H1 (cell line): ENCODE results near the gene SMYD3. TPM values are rescaled to one million over a fixed set of nuclear protein-coding genes. Genes with fewer than 3 reads are reported as not detected.

Experiments used
- CTCF ChIA-PET: fragments of 300-600 bp; sonication (Branson Sonifier 250); formaldehyde crosslinking; loops from one replicate; lab custom pipeline; 2021; ENCODE audit not compliant: partially characterized antibody; lab: Charles Lee
- POLR2A ChIA-PET: fragments of 300-600 bp; sonication (Branson Sonifier 250); formaldehyde crosslinking; loops from one replicate; lab custom pipeline; 2021; ENCODE audit warnings: inconsistent platforms; ENCODE audit not compliant: partially characterized antibody; lab: Charles Lee
- DNase-seq, 2 experiments: peaks; one replicate each; pipeline versions ENCODE4 v3.0.0 to v3.0.0-alpha.2; 2010 to 2022; ENCODE audit warnings: low spot score in 2 of 2, low read depth in 1 of 2, mixed read lengths in 1 of 2
- FAIRE-seq: peaks from 2 replicates; lab custom pipeline; 2011; peaks lifted over from hg19 to GRCh38; lab: Jason Lieb, UNC
- H2AFZ ChIP-seq: 2 replicates; pipeline ENCODE4 v1.8.1; 2012; ENCODE audit warnings: low read length, inconsistent platforms
- H2AK5ac ChIP-seq: 2 replicates; pipeline ENCODE4 v1.6.1; 2013; ENCODE audit warnings: low read depth, low read length
- H2BK120ac ChIP-seq: replicated peaks from 2 replicates; pipeline ENCODE3; 2013; ENCODE audit warnings: low read depth, low read length, inconsistent platforms
- H2BK12ac ChIP-seq: 2 replicates; pipeline ENCODE4 v1.6.1; 2013; ENCODE audit warnings: low read depth, low read length
- H2BK15ac ChIP-seq: 2 replicates; pipeline ENCODE4 v1.6.1; 2013; ENCODE audit warnings: low read length
- H2BK20ac ChIP-seq: 2 replicates; pipeline ENCODE4 v1.6.1; 2013; ENCODE audit warnings: low read length
- H2BK5ac ChIP-seq: 2 replicates; pipeline ENCODE4 v1.6.1; 2013; ENCODE audit warnings: low read depth, low read length
- H3K14ac ChIP-seq: 2 replicates; pipeline ENCODE4 v1.6.1; 2013; ENCODE audit warnings: inconsistent platforms; ENCODE audit not compliant: insufficient read length
- H3K18ac ChIP-seq: 2 replicates; pipeline ENCODE4 v1.6.1; 2013; ENCODE audit warnings: low read length; ENCODE audit errors: extremely low read depth
- H3K23ac ChIP-seq: 2 replicates; pipeline ENCODE4 v1.6.1; 2013; ENCODE audit warnings: inconsistent platforms; ENCODE audit not compliant: insufficient read length
- H3K23me2 ChIP-seq: 2 replicates; pipeline ENCODE4 v1.6.1; 2013; ENCODE audit warnings: low read depth, low read length
- H3K27ac ChIP-seq: 2 replicates; pipeline ENCODE4 v1.6.1; 2011; ENCODE audit warnings: low read depth, low read length, inconsistent platforms
- H3K27me3 ChIP-seq, 4 experiments: replicated peaks in 1 of 4; 1 replicate in 1 of 4; 2 replicates in 3 of 4; pipeline versions ENCODE4 v1.6.1 to v1.8.1; 2011 to 2013; ENCODE audit warnings: low read length in 3 of 4, mild to moderate bottlenecking in 3 of 4, inconsistent platforms in 2 of 4, mixed read lengths in 2 of 4, moderate library complexity in 1 of 4; ENCODE audit not compliant: control insufficient read depth in 3 of 4, insufficient read depth in 3 of 4; ENCODE audit errors: extremely low read depth in 1 of 4
- H3K36me3 ChIP-seq, 4 experiments: 2 replicates each; pipeline versions ENCODE4 v1.6.1 to v1.8.1; 2011 to 2013; ENCODE audit warnings: mild to moderate bottlenecking in 4 of 4, low read length in 3 of 4, moderate library complexity in 2 of 4, control low read depth in 1 of 4, inconsistent platforms in 1 of 4; ENCODE audit not compliant: insufficient read depth in 4 of 4, control insufficient read depth in 2 of 4
- H3K4ac ChIP-seq: replicated peaks from 2 replicates; pipeline ENCODE3; 2013; ENCODE audit warnings: low read length, low read depth, mixed read lengths, inconsistent platforms; ENCODE audit not compliant: insufficient read length
- H3K4me1 ChIP-seq, 4 experiments: replicated peaks in 1 of 4; 1 replicate in 1 of 4; 2 replicates in 3 of 4; pipeline versions ENCODE4 v1.6.1 to v1.8.1; 2011 to 2013; ENCODE audit warnings: low read length in 3 of 4, inconsistent platforms in 2 of 4, mixed read lengths in 1 of 4; ENCODE audit not compliant: insufficient read depth in 4 of 4, control insufficient read depth in 3 of 4
- H3K4me2 ChIP-seq, 2 experiments: 2 replicates each; pipeline versions ENCODE4 v1.6.1 to v1.8.1; 2011 to 2013; ENCODE audit warnings: low read depth in 2 of 2, low read length in 2 of 2, control low read depth in 1 of 2, inconsistent platforms in 1 of 2, mild to moderate bottlenecking in 1 of 2; ENCODE audit not compliant: insufficient read depth in 1 of 2
- H3K4me3 ChIP-seq, 4 experiments: fragments of 200-600, 300-600 bp in 1 of 4; sonication (generic), shearing (Covaris generic), sonication (Bioruptor Twin) in 1 of 4; 2 replicates each; pipeline versions ENCODE4 v1.5.1 to v1.8.1; 2011 to 2016; ENCODE audit warnings: low read length in 4 of 4, low read depth in 3 of 4, control low read depth in 2 of 4, inconsistent platforms in 2 of 4, mild to moderate bottlenecking in 2 of 4, mixed read lengths in 1 of 4, moderate library complexity in 1 of 4; ENCODE audit not compliant: insufficient read depth in 2 of 4; ENCODE audit errors: extremely low read depth in 1 of 4
- H3K56ac ChIP-seq: replicated peaks from 2 replicates; pipeline ENCODE3; 2013; ENCODE audit warnings: low read depth, mild to moderate bottlenecking, mixed read lengths, low read length, inconsistent platforms; ENCODE audit not compliant: insufficient read length
- H3K79me1 ChIP-seq: 2 replicates; pipeline ENCODE4 v1.6.1; 2013; ENCODE audit warnings: low read depth, low read length, control low read depth
- H3K79me2 ChIP-seq, 2 experiments: 2 replicates each; pipeline versions ENCODE4 v1.6.1 to v1.8.1; 2012 to 2013; ENCODE audit warnings: low read length in 2 of 2, mild to moderate bottlenecking in 2 of 2, inconsistent platforms in 1 of 2; ENCODE audit not compliant: insufficient read depth in 2 of 2, control insufficient read depth in 1 of 2
- H3K9ac ChIP-seq, 4 experiments: replicated peaks in 1 of 4; 1 replicate in 1 of 4; 2 replicates in 3 of 4; pipeline versions ENCODE4 v1.6.1 to v1.8.1; 2011 to 2013; ENCODE audit warnings: low read depth in 3 of 4, low read length in 3 of 4, control low read depth in 2 of 4, mild to moderate bottlenecking in 2 of 4, moderate library complexity in 2 of 4, inconsistent platforms in 1 of 4; ENCODE audit errors: extremely low read depth in 1 of 4
- H3K9me3 ChIP-seq, 2 experiments: 2 replicates each; pipeline versions ENCODE4 v1.6.1 to v1.8.1; 2012 to 2013; ENCODE audit warnings: mild to moderate bottlenecking in 2 of 2, moderate library complexity in 2 of 2, control low read depth in 1 of 2, inconsistent platforms in 1 of 2, low read depth in 1 of 2, low read length in 1 of 2, mixed read lengths in 1 of 2; ENCODE audit not compliant: insufficient read depth in 2 of 2
- H4K20me1 ChIP-seq, 2 experiments: replicated peaks in 1 of 2; 2 replicates each; pipeline versions ENCODE3 to v1.8.1; 2011 to 2013; ENCODE audit warnings: inconsistent platforms in 2 of 2, low read length in 2 of 2, mild to moderate bottlenecking in 1 of 2; ENCODE audit not compliant: insufficient read depth in 2 of 2, control insufficient read depth in 1 of 2
- H4K5ac ChIP-seq: 2 replicates; pipeline ENCODE4 v1.6.1; 2013; ENCODE audit warnings: low read length, low read depth, mixed read lengths, inconsistent platforms; ENCODE audit not compliant: insufficient read length
- H4K8ac ChIP-seq: 2 replicates; pipeline ENCODE4 v1.8.0; 2013; ENCODE audit warnings: mild to moderate bottlenecking, moderate library complexity, low read length, inconsistent platforms; ENCODE audit not compliant: insufficient read depth; ENCODE audit errors: extremely low read depth
- H4K91ac ChIP-seq: replicated peaks from 2 replicates; pipeline ENCODE3; 2013; ENCODE audit warnings: low read length, mixed read lengths, inconsistent platforms; ENCODE audit not compliant: insufficient read length
- GABPA ChIP-seq: IDR thresholded peaks from 2 replicates; pipeline ENCODE4 v1.6.1; 2011; ENCODE audit warnings: mild to moderate bottlenecking, low read length, moderate library complexity, borderline replicate concordance; ENCODE audit not compliant: insufficient read depth
- POU5F1 ChIP-seq: IDR thresholded peaks from 2 replicates; pipeline ENCODE4 v1.6.1; 2011; ENCODE audit warnings: low read depth, mild to moderate bottlenecking, low read length, moderate library complexity
- RAD21 ChIP-seq, 2 experiments: IDR thresholded peaks in 1 of 2; conservative IDR thresholded peaks in 1 of 2; 2 replicates each; pipeline ENCODE4 v1.6.1; 2011; ENCODE audit warnings: low read depth in 2 of 2, low read length in 2 of 2, improper control_type of control experiment in 1 of 2, inconsistent platforms in 1 of 2, mild to moderate bottlenecking in 1 of 2, moderate library complexity in 1 of 2
- TAF1 ChIP-seq: IDR thresholded peaks from 2 replicates; pipeline ENCODE4 v1.6.1; 2011; ENCODE audit warnings: mild to moderate bottlenecking, low read depth, low read length
- WGBS, 2 experiments: shearing (Covaris generic) in 1 of 2; methylation state at CpG; one replicate each; pipeline versions ENCODE4 v1.1.6 to v1.1.7; 2013 to 2015; ENCODE audit warnings: low lambda C conversion rate in 2 of 2, mixed read lengths in 2 of 2, inconsistent platforms in 1 of 2, low coverage in 1 of 2, missing lambda C conversion rate in 1 of 2; ENCODE audit not compliant: insufficient replicate concordance in 2 of 2, insufficient coverage in 1 of 2, insufficient read length in 1 of 2; ENCODE audit errors: extremely low coverage in 1 of 2, missing lambda C conversion rate in 1 of 2; 5-methylcytosine and 5-hydroxymethylcytosine counted together
- polyA plus RNA-seq, 7 experiments: library from polyadenylated mRNA; depleted of rRNA in 3 of 7; stranded (reverse) in 5 of 7; unstranded in 2 of 7; fragments of >200 nt in 5 of 7; fragments of 200-250 nt in 2 of 7; gene quantifications; 1 replicate in 5 of 7; 2 replicates in 1 of 7; 4 replicates in 1 of 7; pipeline versions ENCODE4 v1.2.1 to v1.2.3, GENCODE V29; 2011 to 2013; ENCODE audit warnings: missing spikeins in 2 of 7, mixed read lengths in 2 of 7
- total RNA-seq: library from RNA; stranded (reverse); fragmentation: NEBNext Ultra II Directional; extraction: Animal tissue kit (Norgen Biotek cat#: 25700); gene quantifications from 2 replicates; pipeline ENCODE4 v1.2.1, GENCODE V29; 2021
- TF ChIP-seq, protein P1 (sequence below), 3 experiments: IDR thresholded peaks; 1 replicate in 2 of 3; 2 replicates in 1 of 3; pipeline versions ENCODE4 v1.5.1 to v1.6.1; 2011; ENCODE audit warnings: low read length in 3 of 3, mild to moderate bottlenecking in 3 of 3, inconsistent platforms in 2 of 3, low read depth in 1 of 3, moderate library complexity in 1 of 3; ENCODE audit not compliant: insufficient read depth in 1 of 3; ENCODE audit errors: control extremely low read depth in 1 of 3

Gene SMYD3
- total and polyA plus RNA-seq, 2 of the 8 experiments (the other 6 are each of a cell fraction or from before 2014, with no cell fraction given): 17.3 to 25.4 TPM

DNA sequence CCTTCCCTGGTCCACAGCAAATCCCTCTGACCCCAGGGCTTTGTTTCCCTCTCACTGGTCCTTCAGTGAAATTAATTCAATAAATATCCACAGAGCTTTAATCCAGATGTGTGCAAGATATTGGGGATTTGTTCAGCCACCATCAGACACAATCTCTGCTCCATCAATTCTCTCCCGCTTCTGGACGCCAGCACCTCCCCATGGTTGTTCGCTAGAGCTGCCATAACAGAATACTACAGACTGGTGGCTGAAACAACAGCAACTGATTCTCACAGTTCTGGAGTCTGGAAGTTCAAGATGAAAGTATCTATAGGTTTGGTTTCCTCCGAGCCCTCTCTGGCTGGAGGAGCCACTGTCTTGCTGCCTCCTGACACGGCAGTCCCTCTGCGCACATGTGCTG, 303.9 kb downstream of the SMYD3 start:
- H2AK5ac ChIP-seq: no peak overlapping the region
- FAIRE-seq: no peak
- CTCF ChIA-PET: interaction anchor here (0.7 to 1.2 kb wide), 3 partner anchors 14 to 108 kb away, joined by 3 read pairs; no protein-coding TSS in a partner anchor

More for the DNA sequence above, 303.9 kb downstream of the SMYD3 start:
- Histone ChIP-seq H4K20me1 (no peaks in the 10 kb centered on the region), H2BK15ac (no peak overlapping the region), H3K18ac (no peak overlapping the region), H4K8ac (no peak overlapping the region), H3K4me1 (no peaks in the 10 kb centered on the region), H3K4me3 (no peak overlapping the region), H3K36me3 (no peaks in the 10 kb centered on the region), H3K79me2 (no peaks in the 10 kb centered on the region), H3K23me2 (no peaks in the 10 kb centered on the region), H4K91ac (no peak overlapping the region), H2BK120ac (no peak overlapping the region), H3K9ac (no peak overlapping the region), H3K4ac (no peak overlapping the region), H3K56ac (no peak overlapping the region), H2BK20ac (no peak overlapping the region), H3K27me3 (no peaks in the 10 kb centered on the region), H2BK12ac (no peak overlapping the region), H3K14ac (no peak overlapping the region), H3K23ac (no peak overlapping the region), H4K5ac (no peak overlapping the region), H2AFZ (no peak overlapping the region), H3K27ac (no peak overlapping the region), H3K9me3 (no peaks in the 10 kb centered on the region), H3K4me2 (no peak overlapping the region), H3K79me1 (no peaks in the 10 kb centered on the region), H2BK5ac (no peak overlapping the region)
- no peak for TF ChIP-seq GABPA
- no peak for TF ChIP-seq POU5F1
- TF ChIP-seq TAF1: no peak
- TF ChIP-seq, protein P1, sequence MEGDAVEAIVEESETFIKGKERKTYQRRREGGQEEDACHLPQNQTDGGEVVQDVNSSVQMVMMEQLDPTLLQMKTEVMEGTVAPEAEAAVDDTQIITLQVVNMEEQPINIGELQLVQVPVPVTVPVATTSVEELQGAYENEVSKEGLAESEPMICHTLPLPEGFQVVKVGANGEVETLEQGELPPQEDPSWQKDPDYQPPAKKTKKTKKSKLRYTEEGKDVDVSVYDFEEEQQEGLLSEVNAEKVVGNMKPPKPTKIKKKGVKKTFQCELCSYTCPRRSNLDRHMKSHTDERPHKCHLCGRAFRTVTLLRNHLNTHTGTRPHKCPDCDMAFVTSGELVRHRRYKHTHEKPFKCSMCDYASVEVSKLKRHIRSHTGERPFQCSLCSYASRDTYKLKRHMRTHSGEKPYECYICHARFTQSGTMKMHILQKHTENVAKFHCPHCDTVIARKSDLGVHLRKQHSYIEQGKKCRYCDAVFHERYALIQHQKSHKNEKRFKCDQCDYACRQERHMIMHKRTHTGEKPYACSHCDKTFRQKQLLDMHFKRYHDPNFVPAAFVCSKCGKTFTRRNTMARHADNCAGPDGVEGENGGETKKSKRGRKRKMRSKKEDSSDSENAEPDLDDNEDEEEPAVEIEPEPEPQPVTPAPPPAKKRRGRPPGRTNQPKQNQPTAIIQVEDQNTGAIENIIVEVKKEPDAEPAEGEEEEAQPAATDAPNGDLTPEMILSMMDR (IDR thresholded peaks at IDR 0.05; ENCODE audit: control extremely low read depth in 1 of 3, insufficient read depth in 1 of 3, low read depth in 1 of 3, low read length in 3 of 3): peak; percentile 11 to 30 (median 29)
- TF ChIP-seq RAD21 (IDR thresholded peaks at IDR 0.05 in 1 of 2, conservative IDR thresholded peaks at IDR 0.05 in 1 of 2; ENCODE audit: low read depth in 2 of 2, low read length in 2 of 2): peak; percentile 31 to 40; a peak in 3 of 4 replicates
- POLR2A ChIA-PET: no interaction called here
- DNase-seq: no peak
- WGBS, 2 experiments: 90% methylated on average over 6 of the region's 6 CpGs; no CpG with 5 or more reads in 1 of the 2 experiments
